ENCODE results near the gene HSPD1.
"Not testable (repeated sequence)": the region's sequence is repeated elsewhere in the genome, so short reads cannot be mapped to it uniquely, and the experiment has no call there.

The HSPD1 gene

DNA sequence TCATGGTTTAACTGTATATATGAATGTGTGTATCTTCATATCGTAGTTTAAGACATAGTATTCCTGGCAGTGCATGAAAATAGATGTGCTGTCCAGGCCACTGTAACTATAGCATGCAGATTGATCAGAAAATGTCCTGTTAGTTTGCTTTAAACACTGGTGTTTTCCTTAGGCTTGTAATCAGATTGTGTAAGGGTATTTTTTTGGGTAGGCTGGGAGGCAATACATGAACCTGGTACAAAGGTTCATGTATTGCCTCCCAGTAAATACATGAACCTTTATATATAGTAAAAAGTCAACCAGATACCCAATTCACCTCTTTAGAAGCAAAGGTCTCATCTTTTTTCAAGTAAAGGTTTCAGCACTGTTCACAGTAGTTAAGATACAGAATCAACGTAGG, 44.7 kb downstream of the HSPD1 start:
- no peak for DNase-seq (ENCODE audit: low read depth)
- TF ChIP-seq, protein P1, sequence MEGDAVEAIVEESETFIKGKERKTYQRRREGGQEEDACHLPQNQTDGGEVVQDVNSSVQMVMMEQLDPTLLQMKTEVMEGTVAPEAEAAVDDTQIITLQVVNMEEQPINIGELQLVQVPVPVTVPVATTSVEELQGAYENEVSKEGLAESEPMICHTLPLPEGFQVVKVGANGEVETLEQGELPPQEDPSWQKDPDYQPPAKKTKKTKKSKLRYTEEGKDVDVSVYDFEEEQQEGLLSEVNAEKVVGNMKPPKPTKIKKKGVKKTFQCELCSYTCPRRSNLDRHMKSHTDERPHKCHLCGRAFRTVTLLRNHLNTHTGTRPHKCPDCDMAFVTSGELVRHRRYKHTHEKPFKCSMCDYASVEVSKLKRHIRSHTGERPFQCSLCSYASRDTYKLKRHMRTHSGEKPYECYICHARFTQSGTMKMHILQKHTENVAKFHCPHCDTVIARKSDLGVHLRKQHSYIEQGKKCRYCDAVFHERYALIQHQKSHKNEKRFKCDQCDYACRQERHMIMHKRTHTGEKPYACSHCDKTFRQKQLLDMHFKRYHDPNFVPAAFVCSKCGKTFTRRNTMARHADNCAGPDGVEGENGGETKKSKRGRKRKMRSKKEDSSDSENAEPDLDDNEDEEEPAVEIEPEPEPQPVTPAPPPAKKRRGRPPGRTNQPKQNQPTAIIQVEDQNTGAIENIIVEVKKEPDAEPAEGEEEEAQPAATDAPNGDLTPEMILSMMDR (IDR thresholded peaks at IDR 0.05; ENCODE audit: control insufficient read depth, extremely low read depth, insufficient read depth) = no peak
- peak overlapping the region; percentile 97 for H3K4me3 ChIP-seq (ENCODE audit: low read depth, low read length)

DNA sequence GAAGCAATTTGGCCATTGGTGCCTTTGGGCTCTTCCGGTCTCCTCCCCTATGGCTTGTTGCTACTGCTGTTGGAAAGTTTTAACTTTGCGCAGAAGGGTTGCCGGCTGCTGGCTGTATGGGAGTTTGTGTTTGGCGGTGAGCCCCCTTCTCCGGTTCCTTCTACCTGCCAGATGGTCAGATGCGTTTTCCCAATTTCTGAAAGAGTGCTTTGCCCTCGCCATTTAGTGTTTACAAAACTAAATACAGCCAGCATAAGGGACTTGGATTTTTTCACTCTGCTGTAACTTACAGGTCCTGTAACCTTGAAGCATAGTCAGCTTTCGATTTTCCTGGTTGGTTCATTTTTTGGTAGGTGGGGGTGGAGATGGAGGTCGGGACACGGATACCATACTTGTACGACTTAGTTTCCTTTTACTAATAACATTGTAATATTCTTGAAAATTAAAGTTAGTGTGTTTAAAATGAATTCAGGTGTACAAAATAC, 45.7 kb downstream of the HSPD1 start:
- DNase-seq (ENCODE audit: low read depth) = peak; percentile 78

DNA sequence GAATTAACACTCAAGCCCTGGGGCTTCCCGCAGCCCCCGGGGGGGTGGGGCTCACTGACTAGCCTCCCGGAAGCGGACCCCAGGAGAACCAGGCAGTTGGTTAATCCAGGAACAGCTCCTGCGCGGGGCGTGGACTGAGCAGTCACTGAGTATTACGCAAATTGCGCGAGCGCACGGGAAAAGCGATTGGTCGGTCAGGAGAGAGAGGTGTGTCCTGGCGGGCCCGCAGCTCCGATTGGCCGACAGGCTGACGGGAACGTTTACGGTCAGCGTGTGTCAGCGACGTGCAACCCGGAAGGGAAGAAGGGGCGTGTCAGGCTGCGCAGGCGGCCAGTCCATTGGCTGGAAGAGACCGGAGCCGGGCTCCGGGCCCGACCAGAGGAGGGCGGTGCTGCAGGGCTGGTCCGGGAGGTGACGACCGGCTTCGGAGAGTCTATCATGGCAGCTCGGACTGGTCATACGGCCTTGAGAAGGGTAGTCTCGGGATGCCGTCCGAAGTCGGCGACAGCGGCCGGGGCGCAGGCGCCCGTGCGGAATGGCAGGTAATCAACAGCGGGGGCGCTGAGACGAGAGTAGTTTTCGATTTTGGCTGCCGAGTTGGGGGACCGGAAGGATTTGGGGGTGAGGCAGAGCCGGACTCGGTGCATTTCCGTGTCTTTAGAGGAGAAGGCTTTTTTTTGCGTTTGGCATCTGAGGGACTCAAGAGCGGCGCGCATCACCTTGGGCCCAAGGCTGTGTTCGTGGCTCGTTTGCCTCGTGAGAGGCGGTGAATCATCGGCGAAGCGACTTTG, 46.3 kb downstream of the HSPD1 start, which contains the start of gene COQ10B:
Gene COQ10B, plus strand, starts transcription at position 430 of the 791 bp plus-strand sequence. Its CDS starts 9 bp downstream, at position 439.
- DNase-seq (ENCODE audit: low read depth) = peak; percentile 98
- H3K4me3 ChIP-seq (ENCODE audit: low read depth, low read length) = peak within 1 kb of the TSS; percentile 97
- TF ChIP-seq, protein P1 (IDR thresholded peaks at IDR 0.05; ENCODE audit: control insufficient read depth, extremely low read depth, insufficient read depth) = 0 out of 2 replicates have a peak, but pooled peaks have one; percentile 11

More for the DNA sequence above, 45.7 kb downstream of the HSPD1 start:
- H3K4me3 ChIP-seq (ENCODE audit: low read depth, low read length) = peak overlapping the region; percentile 97
- TF ChIP-seq, protein P1 (IDR thresholded peaks at IDR 0.05; ENCODE audit: control insufficient read depth, extremely low read depth, insufficient read depth) = no peak

DNA sequence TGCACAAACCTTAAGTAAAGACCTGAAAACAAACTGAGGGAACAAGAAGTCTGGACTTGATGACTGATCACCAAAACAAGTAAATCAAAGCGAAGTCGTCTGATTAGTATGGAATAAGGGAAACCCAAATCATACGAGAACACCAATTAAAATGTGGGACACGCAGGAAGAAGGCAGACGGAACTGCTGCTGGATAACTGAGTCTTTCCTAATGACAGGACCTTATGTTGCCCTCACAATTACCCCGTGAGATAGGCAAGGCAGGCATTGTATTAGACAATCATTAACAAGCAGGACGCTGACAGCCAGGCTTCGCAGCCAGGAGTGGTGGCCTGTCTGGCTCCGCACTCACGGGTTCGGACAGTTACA, 46.9 kb downstream of the HSPD1 start:
- TF ChIP-seq, protein P1 (IDR thresholded peaks at IDR 0.05; ENCODE audit: control insufficient read depth, extremely low read depth, insufficient read depth) = no peak

DNA sequence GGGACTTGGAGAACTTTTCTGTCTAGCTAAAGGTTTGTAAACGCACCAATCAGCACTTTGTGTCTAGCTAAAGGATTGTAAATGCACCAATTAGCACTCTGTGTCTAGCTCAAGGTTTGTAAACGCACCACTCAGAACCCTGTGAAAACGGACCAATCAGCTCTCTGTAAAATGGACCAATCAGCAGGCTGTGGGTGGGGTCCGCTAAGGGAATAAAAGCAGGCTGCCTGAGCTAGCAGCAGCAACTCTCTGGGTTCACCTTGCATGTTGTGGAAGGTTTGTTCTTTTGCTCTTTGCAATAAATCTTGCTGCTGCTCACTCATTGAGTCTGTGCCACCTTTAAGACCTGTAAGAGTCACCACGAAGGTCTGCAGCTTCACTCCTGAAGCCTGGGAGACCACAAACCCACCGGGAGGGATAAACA, 48.7 kb downstream of the HSPD1 start:
- not testable (repeated sequence) for DNase-seq (ENCODE audit: low read depth); H3K4me3 ChIP-seq (ENCODE audit: low read depth, low read length)

More for the DNA sequence above, 46.9 kb downstream of the HSPD1 start:
- no peak for DNase-seq (ENCODE audit: low read depth)
- H3K4me3 ChIP-seq (ENCODE audit: low read depth, low read length) = peak overlapping the region; percentile 97

DNA sequence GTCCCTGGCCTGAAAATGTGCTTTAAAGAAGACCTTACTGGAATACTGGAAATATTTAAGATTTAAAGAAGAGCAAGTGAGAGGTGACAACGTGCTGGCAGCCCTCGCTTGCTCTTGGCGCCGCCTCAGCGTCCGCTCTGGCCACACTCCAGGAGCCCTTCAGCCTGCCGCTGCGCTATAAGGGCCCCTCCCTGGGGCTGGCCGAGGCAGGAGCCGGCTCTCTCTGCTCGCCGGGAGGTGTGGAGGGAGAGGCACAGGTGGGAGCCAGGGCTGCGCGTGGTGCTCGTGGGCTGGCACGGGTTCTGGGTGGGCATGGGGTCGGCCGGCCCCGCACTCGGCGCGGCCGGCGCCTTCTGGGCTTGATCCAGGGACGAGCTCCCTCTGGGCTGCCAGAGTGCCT, 49.2 kb downstream of the HSPD1 start:
- no peak for DNase-seq (ENCODE audit: low read depth)
- TF ChIP-seq, protein P1 (IDR thresholded peaks at IDR 0.05; ENCODE audit: control insufficient read depth, extremely low read depth, insufficient read depth) = no peak

DNA sequence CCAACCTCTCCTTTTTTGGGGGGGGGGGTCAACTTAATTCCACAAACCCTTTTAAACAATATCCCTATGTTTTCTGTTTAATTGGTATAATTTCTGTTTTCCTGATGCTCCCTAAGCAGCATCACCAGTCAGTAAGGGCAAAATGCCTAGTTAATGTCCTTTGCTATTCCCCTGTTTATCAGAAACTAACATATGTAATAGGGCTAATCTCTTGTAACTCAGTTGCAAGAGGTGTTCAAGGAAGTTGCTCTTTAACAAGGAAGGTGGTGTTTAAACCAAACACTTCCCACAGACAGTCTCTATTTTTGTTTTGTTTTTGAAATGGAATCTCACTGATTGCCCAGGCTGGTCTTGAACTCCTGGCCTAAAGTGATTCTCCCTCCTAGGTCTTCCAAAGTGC, 52.8 kb downstream of the HSPD1 start:
- no peak for DNase-seq (ENCODE audit: low read depth)
- TF ChIP-seq, protein P1 (IDR thresholded peaks at IDR 0.05; ENCODE audit: control insufficient read depth, extremely low read depth, insufficient read depth) = no peak
- H3K4me3 ChIP-seq (ENCODE audit: low read depth, low read length) = no peak overlapping the region

More for the DNA sequence above, 49.2 kb downstream of the HSPD1 start:
- no peak overlapping the region for H3K4me3 ChIP-seq (ENCODE audit: low read depth, low read length)

Data from LNCaP clone FGC (cell line).